NOMO-1 treated with DMSO at 0.1 percent for 48 hours (cell line): ENCODE results near the gene MSGN1.

Experiments
- DNase-seq: peaks from one replicate; lab custom pipeline; 2025; ENCODE audit not compliant: unreplicated experiment; lab: John Stamatoyannopoulos, UW

Gene MSGN1

GRCh38 chr2:17846676-17847075, 30.4 kb downstream of the MSGN1 start:
- no peak for DNase-seq

- DNase-seq, result no peak
Observed at GRCh38 chr2:17847236-17847635, 31.0 kb downstream of the MSGN1 start.

DNA sequence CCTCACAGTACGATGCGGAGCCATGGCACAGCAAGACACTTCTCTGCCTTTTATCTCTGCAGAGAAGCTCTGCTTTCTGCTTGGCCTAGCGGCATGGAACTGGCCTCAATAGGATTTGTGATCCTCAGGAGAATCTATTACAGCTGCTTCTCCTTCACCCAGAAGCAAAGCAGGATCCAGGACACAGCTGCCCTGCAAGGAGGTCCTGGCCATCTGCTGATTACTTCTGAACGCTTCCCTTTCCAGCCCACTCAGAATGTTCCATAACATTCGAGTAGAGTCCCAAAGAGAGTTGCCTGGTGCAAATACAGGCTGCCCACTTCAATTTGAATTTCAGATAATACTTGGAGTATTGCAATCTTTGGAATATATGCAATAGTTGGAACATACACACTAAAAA, 33.0 kb downstream of the MSGN1 start:
- DNase-seq, result no peak

GRCh38 chr2:17850151-17850550, 33.9 kb downstream of the MSGN1 start:
- no peak for DNase-seq

DNA sequence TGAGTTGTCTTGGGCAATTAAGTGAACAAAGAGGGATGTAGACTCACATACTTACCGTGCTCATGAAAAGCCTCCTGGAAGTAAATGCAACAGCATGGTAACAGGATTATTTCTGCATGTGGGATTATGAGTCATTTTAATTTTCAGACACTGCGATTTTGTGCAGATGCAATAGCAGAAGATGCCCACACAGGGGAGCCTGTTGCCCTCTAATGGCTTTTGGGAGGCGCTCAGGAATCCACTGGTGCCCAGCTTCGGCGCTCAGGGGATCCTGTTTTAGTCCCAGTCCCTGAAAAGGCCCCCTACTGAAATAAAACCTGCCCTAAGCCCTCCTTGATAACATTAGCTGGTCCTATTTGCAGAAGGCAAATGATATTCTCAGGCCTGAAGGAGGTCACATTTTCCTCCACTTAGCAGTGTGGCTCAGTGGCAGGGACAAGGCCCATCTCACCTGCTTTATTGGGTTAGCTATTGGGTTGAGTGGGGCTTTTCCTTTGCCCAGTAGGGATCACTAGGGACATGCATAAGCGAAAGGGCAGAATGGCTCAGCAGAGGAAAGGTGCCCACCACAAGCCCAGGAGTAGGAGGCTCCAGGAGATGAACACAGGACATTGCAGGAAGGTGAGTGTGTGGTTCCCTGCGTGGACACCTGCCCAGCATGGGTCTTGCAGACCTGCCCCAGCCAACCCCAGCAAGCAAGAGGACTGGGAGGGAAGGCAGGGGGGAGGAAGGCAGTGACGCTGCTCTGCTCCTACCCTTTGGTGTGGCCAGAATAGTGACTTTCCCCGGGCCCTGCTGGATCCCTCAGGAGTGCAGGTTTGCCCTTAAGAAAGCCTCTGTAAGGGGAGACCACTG, 35.7 kb downstream of the MSGN1 start:
- DNase-seq, result peak; percentile 49

- DNase-seq, result no peak
Observed at GRCh38 chr2:17853799-17854198, 37.5 kb downstream of the MSGN1 start.

DNA sequence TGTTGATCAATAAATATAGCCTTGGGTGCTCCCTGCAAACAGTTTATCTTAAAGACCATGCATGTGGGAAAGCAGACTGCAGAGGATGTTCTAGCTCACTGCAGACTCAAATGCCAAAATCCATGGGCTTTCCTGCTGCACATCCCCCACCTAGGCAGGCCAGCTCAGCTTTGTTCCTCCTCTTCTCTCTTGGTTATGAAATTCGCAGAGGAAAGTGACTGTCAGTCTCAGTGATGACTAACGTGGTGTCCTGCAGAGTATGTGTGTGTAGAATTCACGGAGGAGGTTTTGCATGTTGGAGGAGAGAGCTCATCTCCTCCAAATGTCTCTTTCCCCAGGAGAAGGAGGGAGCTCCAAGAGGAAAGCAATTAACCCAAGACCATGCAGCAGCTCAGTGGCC, 40.8 kb downstream of the MSGN1 start:
- no peak for DNase-seq

GRCh38 chr2:17858064-17858463, 41.8 kb downstream of the MSGN1 start:
- no peak for DNase-seq

- no peak for DNase-seq
Observed at GRCh38 chr2:17863539-17863938, 47.3 kb downstream of the MSGN1 start.

GRCh38 chr2:17864676-17865075, 48.4 kb downstream of the MSGN1 start:
- DNase-seq, result no peak

DNA sequence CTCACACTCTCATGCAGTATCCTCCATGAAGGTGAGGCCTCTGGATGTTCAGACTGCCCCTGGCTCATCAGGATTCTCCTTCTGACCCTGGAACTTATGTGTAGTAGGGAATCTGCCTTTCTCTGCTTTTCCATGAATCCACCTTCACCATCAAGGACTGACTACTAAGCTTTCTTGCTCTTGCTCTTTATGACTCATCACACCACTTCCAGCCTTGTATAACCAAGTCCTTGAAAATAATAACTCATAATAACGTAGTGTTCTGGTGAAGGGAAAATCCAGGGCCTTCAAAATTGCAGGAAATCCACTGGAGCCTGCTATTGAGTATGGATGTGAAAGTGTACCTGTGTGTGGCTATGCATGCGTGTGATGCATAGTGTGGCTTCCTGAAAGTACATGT, 50.9 kb downstream of the MSGN1 start:
- DNase-seq, result no peak
